ENCODE results near the gene JTB. TPM values are rescaled to one million over a fixed set of nuclear protein-coding genes. Genes with fewer than 3 reads are reported as not detected.
A peak's percentile ranks its signal among the peaks of the same experiment; 100 is the strongest.

Gene JTB
- total and polyA plus RNA-seq, 9 of the 15 experiments (the other 6 are each of a cell fraction or from before 2014, with no cell fraction given), result 24.7 to 308 (median 151) TPM

- H3K79me2 ChIP-seq (ENCODE audit: control insufficient read depth, insufficient read depth, low read length), result peaks cover 27% of the 10 kb centered on the region
- 100% methylated on average over 3 of the region's 3 CpGs for WGBS (ENCODE audit: insufficient coverage, low coverage, missing lambda C conversion rate)
- H3K27ac ChIP-seq (ENCODE audit: extremely low read depth, low read depth, low read length), result no peak overlapping the region
- H3K4me3 ChIP-seq, result no peak overlapping the region
- no peak overlapping the region for H3K9ac ChIP-seq (ENCODE audit: insufficient read depth in 1 of 2, low read depth in 2 of 2, low read length in 2 of 2)
- peaks cover 43% of the 10 kb centered on the region for H3K36me3 ChIP-seq (ENCODE audit: control insufficient read depth, insufficient read depth, low read length)
- H3K27me3 ChIP-seq (ENCODE audit: control insufficient read depth in 2 of 2, insufficient read depth in 2 of 2, low read length in 2 of 2), result no peaks in the 10 kb centered on the region
- FAIRE-seq (no peak), DNase-seq (ENCODE audit: extremely low read depth in 1 of 4, low spot score in 3 of 4) (no peak), ATAC-seq (no peak)
- no peak overlapping the region for H3K4me2 ChIP-seq (ENCODE audit: insufficient read depth, low read length)
- H3K9me3 ChIP-seq (replicated peaks; ENCODE audit: control insufficient read depth, insufficient read depth, low read depth, low read length), result no peaks in the 10 kb centered on the region
- intact Hi-C loops (cut with micrococcal nuclease) (no loop called here), in situ Hi-C loops (cut with MboI) (no loop called here)
- TF ChIP-seq TSHZ1 (CRISPR knock-in tag; IDR thresholded peaks at IDR 0.05) (no peak), EHMT2 (IDR thresholded peaks at IDR 0.05) (no peak), KDM5B (IDR thresholded peaks at IDR 0.05; ENCODE audit: insufficient replicate concordance, low read depth, low read length) (peak; percentile 16)
- no peak overlapping the region for H2AFZ ChIP-seq (ENCODE audit: low read depth, low read length)
- no peaks in the 10 kb centered on the region for H3K9me1 ChIP-seq (ENCODE audit: control insufficient read depth, insufficient read depth, low read length)
- ChIA-PET CTCF (ENCODE audit: low intra/inter-chr PET ratio) (interaction anchor here (0.7 kb wide), 1 partner anchor 18 kb away, joined by 3 read pairs; no protein-coding TSS in a partner anchor), POLR2A (interaction anchor here (1.1 to 1.2 kb wide), 2 partner anchors 32 to 34 kb away, joined by 4 to 5 read pairs; no protein-coding TSS in a partner anchor)
- H4K20me1 ChIP-seq (replicated peaks; ENCODE audit: control insufficient read depth, insufficient read depth, low read length), result no peaks in the 10 kb centered on the region; the same call in 1 of the 2 replicates
- peaks cover 4 to 11% of the 10 kb centered on the region in 2 experiments; a peak in 2 of 5 replicates for H3K4me1 ChIP-seq (replicated peaks in 1 of 2; ENCODE audit: control insufficient read depth in 2 of 2, insufficient read depth in 2 of 2, low read length in 2 of 2)
- BruUV-seq (replicated peaks), result no TSS peak
Measured at GRCh38 chr1:153995202-153995601, 17.7 kb upstream of the JTB start.
